Subcutaneous abdominal adipose tissue (tissue), 5 donors: ENCODE data around the gene TLCD3B.

Experiments
- H3K27ac ChIP-seq: one replicate; pipeline ENCODE4 v1.7.0; 2013; ENCODE audit warnings: low read depth, mild to moderate bottlenecking, inconsistent platforms, low read length, moderate library complexity
- H3K27me3 ChIP-seq, 5 donors: one replicate each; pipeline ENCODE4 v1.7.0; 2013; ENCODE audit warnings: low read length in 5 of 5, inconsistent platforms in 1 of 5; ENCODE audit not compliant: control insufficient read depth in 5 of 5, insufficient read depth in 4 of 5
- H3K36me3 ChIP-seq, 5 donors: one replicate each; pipeline ENCODE4 v1.7.0; 2013; ENCODE audit warnings: low read length in 5 of 5; ENCODE audit not compliant: control insufficient read depth in 5 of 5, insufficient read depth in 5 of 5
- H3K4me1 ChIP-seq, 5 donors: one replicate each; pipeline ENCODE4 v1.7.0; 2013; ENCODE audit warnings: low read length in 5 of 5, mild to moderate bottlenecking in 3 of 5, moderate library complexity in 1 of 5; ENCODE audit not compliant: control insufficient read depth in 5 of 5, insufficient read depth in 5 of 5
- H3K4me3 ChIP-seq, 5 donors: one replicate each; pipeline ENCODE4 v1.7.0; 2013; ENCODE audit warnings: low read length in 5 of 5, low read depth in 1 of 5
- H3K9ac ChIP-seq, 5 donors: one replicate each; pipeline ENCODE4 v1.7.0; 2013; ENCODE audit warnings: low read length in 5 of 5, mild to moderate bottlenecking in 4 of 5, moderate library complexity in 3 of 5
- H3K9me3 ChIP-seq, 5 donors: one replicate each; pipeline ENCODE4 v1.7.0; 2013; ENCODE audit warnings: low read length in 5 of 5; ENCODE audit not compliant: control insufficient read depth in 5 of 5
- donor health status: healthy.
- donor health status: healthy.
- donor health status: healthy.
- donor health status: healthy.
- donor health status: healthy.

Gene TLCD3B

DNA sequence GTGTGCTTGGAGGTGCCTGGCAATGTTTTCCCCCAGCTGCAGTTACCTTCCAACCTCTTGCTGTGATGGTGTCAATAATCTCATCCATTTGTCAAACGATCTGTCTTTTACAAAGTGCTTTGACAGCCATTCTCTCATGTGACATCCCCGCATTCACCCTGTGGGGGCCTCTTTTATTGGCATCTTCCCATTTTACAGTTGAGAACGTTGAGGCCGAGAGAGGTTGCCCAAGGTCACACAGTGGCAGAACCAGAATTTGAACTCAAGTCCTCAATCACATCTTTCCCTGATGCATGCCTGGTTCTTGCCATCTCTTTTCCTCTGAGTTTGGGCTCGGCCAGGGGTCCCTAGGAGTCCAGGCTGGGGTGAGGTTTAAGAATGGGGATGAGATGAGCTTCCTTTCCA is 55.9 kb downstream of the TLCD3B start:
- peak overlapping the region; percentile 69 for H3K27ac ChIP-seq
- H3K9ac ChIP-seq = peak overlapping the region; percentile 81 to 93 (median 87)
- H3K4me3 ChIP-seq = peak overlapping the region; percentile 86 to 98 (median 90)
- peaks cover 14 to 69% (median 39%) of the 10 kb centered on the region in 5 donors for H3K4me1 ChIP-seq
- H3K9me3 ChIP-seq = no peaks in the 10 kb centered on the region
- H3K36me3 ChIP-seq = peaks cover 5 to 37% (median 28%) of the 10 kb centered on the region in 5 donors
- H3K27me3 ChIP-seq = no peaks in the 10 kb centered on the region
